ENCODE measurements around the gene POU3F1.
A peak's percentile ranks its signal among the peaks of the same experiment; 100 is the strongest.

POU3F1 gene

DNA sequence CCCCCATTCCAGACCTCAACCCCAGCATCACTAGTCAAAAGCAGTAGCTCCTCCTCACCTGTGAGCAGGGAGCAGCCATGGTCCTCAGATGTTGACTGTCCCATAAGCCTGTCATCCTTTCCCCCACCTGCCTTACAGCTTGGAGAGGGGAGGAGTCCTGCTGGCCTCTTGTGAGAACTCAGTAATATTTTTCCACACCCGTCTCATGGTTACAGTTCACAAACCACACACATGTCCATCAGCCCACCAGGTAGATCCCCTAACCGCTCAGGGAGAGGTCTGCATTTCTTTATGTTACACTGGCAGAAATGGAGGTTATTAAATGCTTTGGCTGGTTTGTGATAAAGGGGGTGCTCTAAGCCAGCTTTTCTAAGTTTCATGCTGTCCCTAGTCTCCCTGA lies 26.3 kb upstream of the POU3F1 start:
- no peak for DNase-seq

DNA sequence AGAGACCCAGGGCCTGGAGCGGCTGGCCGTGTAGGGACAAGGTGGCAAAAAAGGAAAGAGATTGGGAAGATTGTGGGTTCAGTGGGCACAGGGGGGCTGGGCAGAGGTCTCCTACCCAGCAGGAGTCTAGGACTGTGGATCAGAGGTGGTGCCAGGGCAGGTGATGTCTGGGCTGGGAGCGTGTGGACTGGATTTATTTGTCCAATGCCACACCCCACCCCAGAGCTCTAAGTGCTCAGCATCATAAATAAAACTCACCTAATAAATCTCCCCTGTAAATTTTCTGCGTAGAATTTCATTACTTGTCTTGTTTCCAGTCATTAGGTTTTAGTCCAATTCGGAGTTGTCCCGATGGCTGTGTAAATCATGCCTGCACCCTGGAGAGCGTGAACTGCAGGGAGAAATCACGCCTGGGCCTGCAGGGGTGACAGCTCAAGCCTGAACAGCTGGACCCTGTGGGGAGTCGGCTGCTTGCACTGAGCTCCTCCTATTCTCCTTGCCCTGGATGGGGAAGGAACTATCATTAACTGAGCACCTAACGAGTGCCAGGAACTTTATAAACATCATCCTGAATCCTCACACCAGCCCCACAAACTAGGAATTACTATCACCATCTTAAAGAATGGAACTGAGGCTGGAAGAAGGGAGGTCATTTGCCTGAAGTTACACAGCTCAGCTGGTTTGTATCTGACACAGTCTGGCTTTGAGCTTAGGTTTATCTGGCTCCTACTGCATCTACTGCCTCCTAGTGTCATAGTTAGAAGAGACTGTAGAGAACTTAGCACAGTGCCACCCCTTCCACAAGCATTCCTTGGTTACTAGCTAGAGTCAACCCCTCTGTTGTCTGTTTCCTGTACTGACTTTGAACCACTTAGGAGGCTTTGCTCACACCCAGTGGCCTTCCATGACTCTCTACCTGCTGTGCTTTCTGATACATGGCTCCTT lies 25.0 kb upstream of the POU3F1 start:
- DNase-seq = no peak

DNA sequence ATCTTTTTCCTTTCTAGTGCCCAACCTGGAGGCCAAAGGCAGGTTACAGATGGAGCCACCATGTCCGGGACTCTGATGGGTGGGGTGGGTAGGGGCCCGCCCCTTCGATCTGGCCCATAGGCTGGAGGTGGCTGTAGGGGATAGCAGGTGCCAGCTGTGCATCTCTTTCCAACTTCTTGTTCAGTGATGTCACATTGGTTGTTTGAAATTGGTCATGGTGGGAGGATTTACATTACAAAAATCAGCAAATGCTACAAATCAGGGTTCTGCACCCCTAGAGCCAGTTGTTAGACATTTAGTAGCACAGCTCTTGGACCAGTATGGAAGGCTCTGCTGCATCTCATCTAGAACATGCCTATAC lies 22.4 kb upstream of the POU3F1 start:
- DNase-seq = no peak

DNA sequence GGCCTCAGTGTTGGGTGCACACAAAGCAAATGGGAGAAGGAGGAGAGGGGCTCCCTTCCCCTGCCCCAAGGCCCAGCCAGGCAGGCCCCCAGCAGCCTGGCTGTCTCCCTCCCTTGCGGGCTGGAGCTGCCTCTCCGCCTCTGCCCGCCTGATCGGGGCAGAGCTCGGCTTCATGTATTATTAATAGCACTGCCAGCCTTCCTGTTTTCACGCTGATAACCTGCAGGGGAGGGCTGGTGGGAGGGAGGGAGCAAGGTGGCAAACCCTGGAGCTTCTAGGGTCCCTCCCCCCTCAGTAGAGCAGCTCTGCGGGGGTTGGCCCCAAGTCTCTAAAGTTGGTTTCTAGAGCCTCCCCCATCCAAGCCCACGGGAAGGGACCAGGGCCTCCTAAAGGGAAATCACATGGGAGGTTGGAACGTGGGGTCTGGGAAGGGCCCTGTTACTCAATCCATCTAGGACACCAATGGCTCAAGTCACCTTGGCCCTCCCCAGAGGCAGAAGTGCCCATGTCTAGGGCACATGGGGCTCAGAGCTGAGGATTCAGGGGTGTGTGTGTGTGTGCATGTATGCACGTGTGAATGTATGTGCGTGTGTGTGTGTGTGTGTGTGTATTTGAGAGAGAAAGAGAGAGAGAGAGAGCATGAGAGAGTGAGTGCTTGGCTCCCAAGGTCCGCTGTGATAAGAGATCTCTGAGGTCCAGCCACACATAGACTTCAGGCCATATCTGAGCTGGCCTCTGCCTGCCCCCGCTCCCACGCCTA lies 21.8 kb upstream of the POU3F1 start:
- DNase-seq = no peak

DNA sequence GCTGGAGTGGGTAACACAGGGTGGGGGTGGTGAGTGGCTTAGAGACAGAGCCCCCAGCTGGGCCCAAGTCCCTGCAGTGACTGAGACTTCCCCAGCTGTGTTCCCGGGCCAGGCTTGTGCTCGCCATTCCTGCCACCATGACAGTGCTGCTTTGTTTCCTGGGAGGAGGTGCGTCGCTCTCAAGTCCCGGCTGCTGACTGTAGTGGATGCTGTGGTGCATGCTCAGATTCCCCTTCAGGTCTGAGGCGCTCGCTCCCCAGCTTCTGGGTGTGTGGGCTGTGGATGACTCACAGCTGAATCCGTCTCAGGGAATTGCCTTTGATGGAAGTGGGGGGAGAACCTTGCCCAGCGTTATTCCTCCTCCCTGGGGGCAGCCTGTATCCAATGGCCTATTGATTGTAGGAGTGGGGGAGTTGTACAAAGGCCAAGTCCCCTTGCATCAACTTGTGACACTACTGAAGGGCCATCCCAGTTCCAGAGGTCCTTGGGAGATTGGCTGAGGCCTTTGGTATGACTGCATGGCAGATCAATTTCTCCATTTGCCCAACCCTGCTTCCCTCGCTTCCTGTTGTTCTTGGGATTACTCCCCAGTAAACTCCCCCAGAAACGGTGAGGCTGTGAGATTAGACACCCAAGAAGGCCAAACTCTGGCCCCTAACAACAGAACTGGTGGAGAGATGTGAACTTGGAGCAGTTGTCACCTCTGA lies 17.8 kb upstream of the POU3F1 start:
- DNase-seq = no peak

DNA sequence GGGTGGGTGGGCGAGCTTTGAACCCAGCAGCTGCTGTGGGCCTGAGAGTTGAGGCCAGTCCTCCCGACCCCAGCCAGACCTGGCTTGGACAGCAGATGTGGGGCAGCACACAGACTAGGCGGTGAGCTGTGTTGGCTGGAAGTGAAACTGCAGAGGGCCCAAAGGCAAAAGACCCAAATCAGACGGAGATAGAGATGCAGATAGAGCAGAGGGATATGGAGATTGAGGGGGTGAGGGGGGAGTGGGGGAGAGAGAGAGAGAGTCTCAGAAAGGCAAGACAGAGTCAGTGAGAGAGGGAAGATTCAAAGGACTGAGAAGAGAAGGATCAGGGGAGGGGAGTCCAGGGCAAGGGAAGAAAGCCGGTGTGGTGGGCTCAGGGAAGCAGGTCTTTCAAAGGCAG lies 17.0 kb upstream of the POU3F1 start:
- DNase-seq = no peak

DNA sequence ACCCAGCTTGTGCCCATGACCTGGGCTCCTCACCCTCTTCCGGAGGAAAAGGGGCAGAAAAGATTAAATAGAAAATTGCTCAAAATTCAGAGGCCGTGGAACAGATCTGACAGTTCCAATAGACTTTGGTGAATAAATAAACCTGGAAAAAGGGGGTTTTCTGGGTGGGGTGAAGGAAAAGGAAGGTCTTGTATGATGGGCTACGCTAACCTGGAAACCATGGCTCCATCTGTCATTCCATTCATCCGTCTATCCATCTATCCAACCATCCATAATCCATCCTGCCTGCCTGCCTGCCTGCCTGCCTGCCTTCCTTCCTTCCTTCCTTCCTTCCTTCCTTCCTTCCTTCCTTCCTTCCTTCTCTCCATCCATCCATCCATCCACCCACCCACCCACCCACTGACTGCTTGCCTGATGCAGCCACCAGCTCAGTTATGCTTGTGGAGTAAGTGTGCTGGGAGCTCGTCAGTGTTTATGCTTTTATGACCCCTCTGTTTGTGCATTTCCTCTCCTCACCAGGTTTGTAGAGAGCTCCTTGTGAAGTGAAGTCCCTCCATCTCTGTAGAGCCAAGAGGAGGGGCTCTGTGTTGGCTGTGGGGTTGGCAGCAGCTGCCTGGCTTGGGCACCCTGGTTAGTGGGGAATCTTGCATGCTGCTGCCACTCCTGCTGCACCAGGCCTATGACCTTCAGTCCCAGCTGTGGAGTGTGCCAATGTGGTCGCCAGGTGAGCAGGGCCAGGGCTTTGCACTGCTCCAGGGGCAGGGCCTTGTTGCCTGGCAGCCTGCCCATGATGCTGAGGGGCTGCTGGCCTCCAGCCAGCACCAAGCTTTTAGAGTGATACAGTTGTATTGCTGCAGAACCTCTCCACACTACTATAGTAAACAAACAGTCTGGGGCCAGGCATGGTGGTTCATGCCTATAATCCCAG lies 16.0 kb upstream of the POU3F1 start:
- DNase-seq = peak; percentile 57 to 69

DNA sequence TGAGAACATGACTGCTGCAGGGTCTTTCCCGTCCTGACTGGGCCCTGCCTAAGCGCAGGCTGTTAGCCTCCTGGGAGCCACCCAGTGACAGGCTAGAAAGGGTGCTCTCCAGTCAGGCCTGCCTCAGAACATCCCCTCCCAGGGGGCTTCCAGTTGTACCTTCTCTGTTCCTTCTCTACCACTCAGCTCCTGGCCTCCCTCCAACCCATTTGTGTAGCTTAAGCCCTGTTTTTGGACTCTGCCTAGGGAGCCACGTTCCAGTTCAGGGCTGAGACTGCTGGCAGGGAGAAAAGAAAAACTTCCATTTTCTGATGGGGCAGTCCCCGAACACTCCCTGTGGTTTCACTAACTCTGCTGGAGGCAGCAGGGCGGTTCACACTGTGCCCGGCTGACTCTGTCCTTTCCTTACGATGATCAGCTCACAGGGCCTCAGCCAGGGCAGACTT lies 15.3 kb upstream of the POU3F1 start:
- no peak for DNase-seq

DNA sequence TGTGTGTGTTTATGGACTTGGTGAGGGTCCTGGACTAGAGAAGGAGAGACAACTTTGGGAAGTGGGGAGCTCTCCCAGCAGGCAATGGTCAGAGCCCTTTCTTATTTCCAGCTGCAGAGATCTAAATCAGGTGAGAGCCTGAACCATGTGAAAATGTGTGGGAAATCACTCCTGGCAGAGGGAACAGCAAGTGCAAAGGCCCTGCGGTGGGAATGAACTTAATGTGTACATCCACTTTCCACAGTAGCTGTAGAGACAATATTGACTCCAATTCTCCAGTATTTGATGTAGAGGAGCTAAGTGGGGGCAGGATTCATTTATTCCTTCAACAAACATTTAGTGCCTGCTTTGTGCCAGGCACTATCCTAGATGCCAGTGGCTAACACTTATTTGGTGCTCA lies 14.7 kb upstream of the POU3F1 start:
- DNase-seq = no peak

DNA sequence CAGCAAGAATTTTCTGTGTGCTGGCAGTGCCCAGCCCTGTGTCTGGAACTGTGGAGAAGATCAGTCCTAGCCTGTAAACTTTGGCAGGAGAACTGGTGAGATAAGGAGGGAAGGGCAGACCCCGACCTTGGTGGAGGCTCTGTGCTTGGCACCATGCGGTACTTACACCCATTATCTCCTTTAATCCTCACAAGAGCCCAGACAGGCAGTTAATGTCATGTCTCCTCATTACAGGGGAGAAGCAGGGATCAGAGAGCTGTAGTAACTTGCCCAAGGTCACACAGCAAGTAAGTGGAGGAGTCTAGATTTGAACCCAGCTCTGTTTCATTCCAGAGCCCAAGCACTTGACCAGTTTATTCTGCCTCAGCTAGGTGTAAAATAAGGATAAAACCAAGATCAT lies 13.9 kb upstream of the POU3F1 start:
- DNase-seq = no peak

DNA sequence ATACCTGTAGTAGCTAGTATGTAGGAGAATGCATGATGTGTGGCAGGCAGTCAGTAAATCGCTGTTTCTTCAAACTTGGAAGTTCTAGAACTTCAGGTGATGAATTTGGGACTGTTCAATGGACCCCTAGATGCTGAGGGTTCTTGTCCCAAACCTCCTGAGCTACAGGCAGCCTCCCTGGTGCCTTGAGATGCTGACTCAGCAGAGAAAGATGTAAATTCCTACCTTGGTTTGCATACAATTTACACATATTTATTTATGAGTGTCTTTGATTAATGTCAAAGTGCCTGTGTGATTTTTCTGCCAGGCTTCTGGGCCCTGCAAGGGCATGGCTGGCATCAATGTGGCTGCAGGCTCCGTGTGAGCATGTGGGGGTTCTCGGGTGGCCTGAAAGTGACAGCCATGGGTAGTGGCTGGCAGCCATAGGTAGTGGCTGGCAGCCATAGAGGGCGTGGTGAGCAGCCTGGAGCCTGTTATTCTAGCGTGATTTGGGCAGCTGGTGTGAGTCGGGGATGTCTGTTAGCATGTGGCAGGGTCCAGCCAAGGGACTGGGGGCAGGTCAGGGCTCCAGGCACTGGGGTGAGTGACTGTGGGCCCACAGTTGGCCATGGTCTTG lies 13.2 kb upstream of the POU3F1 start:
- DNase-seq = no peak

DNA sequence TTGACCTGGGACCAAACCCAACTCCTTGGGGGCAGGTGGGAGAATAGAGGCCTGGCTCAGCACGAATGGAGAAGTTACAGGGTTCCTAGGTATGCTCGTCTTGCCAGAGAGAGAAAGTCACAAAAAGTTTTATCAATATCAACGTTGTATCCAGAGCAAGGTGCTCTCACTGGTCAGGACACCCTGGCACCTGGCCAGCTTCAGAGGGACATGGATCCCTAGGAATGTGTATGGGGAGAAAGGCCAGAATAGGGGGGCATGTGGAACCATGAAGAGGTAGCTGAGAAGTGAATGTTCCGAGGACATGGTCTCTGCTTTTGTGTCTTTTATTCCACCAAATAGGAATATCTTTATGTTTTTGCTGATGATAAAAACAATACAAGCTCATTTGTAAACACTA lies 9.4 kb upstream of the POU3F1 start:
- no peak for DNase-seq

DNA sequence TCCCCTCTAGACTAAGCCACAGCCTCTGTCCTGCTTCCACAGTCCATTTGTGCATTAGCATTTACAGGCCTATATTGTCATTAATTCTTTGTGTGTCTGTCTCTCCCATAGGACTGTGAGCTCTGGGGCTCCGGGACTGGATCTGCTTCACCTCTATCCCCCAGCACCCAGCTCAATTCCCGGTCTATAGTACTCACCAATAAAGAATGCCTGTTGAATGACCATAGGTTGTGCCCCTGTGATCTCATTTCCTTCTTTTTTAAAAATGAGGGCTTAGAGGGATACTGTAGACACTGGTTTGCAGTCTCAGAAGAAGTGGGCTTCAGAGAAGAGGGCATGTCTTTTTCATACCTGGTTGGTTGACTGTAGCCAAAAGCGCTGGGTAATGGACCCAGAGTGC lies 8.8 kb upstream of the POU3F1 start:
- no peak for DNase-seq

DNA sequence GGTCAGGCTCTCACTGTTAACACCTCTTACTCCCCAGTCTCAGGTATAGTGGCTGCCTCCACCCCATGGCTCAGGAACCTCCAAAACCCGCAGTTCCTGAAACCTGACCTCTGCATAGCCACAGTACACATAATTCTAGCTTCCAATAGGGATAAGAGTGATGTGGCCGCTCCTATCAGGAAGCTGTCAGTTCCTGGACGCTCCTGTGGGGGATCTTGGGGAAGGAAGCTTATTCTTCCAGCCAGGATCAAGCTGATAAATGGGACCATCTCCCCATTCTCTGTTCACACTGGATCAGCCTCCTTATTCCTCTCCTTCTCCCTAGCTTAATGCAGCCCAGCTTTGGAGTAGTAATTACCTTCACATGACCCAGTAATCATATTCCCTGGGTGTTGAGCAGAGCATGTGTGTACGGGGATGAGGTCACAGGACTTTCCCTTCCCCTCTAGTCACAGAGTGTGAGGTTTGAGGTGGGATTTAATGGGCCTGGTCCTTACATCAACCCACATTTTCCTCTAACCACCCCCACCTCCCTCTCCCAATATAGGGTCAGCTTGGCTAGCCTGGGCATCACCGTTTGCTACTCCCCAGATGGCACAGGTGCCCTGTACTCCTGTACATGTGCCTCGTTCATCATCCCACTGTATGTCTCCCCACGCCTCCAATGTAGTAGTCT lies 7.0 kb upstream of the POU3F1 start:
- DNase-seq = no peak

DNA sequence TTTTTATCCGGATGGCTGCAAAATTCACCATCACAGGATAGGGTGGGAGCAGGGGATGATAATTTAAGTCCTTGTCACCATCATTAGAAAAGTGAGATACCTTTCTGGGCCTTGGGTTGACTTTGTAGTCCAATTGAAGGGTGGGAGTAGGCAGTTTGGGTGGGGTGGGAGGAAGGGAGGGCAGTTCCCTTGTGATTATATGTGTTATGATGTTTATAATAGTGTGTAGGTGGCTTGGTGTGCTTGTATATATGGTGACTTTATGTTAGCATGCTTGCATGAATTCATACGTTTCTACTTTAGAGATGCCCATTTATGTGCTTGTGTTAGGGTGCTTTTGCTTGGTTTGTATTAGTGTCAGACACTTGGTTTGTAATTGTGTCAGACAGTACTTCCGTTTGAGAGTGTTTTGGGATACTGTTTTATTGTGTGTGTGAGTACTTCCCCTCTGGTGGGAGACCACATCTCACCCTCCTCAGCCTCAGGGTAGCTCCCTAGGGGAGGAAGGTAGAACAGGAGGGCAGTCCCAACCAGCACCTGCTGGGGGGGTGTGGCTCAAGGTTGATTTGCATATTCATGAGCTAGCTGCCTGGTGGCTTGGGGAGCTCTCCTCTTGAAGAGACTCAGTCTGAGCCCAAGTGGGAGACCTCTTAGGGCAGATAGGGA lies 6.3 kb upstream of the POU3F1 start:
- no peak for DNase-seq

DNA sequence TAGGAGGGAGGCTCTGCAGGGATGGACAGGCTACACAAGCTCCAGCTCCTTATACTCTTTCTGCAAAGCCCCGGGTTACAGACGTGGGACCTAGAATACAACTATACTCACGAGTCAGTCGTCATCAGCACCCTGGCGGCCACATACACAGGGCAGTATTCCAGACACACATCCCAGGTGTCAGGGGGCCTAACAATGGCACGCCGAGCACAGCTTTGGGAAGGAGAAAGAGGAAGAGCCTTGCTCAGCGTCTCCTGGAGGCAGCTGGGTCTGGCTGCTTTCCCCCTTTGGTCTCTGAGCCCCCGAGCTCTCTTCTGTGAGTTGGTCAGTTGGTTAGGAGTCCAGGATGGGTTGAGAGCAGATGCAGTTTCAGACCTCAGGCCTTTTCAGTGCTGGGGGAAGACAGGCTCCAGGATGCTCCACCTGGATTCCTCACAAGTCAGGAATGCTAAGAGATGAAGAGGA lies 4.5 kb upstream of the POU3F1 start:
- DNase-seq = no peak

DNA sequence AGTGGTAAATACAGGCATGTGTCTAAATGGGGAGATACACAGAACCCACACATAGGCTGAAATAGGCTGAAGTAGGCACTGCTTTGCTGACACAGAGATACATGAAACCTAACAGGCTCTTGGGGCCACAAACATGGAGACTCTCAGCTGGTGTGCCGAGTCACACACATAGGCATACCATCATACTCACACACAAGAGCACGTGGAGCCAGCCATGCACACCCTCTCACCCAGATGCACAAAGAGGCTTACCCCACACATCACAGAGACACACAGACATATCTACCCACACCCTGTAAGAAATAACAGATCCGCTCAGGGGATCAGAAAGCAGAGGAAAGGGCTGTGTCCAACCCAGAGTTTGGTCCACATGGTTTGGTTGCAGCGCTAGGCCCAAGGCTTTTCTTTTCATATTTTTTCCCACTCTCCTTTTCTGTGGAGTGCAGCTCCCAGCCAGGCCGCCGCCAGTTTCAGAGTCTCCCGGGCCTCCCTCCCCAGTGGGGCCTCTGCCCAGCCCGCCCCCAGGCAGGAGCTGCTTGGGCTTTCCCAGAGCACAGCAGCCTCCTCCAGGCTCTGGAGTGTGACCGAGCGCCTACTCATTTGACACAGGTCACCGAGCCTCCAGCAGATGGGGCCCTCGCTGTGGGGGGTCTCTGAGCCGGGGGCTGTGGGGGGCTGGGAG lies 3.9 kb upstream of the POU3F1 start:
- no peak for DNase-seq

DNA sequence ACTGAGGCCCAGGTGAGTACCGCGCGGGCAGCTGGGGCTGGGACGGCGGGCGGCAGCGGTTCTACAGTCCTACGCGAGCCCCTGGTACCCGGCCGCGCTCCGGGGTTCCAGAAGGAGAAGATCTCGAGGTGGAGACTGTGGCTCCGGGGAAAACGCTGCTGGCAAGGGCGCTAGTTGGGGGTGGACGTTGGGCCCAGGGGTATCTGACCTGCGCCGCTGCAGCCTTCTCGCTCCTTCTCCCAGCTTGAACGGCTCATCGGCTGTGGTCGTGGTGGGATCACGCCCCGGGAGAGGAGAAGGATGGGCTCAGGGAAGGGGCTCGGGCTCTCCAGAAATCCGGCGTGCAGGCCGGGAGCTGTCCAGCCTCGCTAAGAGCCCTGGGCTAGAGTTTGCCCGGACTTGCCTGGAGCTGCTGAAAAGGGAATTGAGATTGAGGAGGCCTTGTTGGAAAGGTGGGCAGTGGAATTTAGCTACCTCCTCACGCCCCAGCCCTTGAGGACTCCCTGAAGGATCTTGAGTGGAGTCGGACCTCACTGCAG lies 1.1 kb upstream of the POU3F1 start:
- no peak for DNase-seq

DNA sequence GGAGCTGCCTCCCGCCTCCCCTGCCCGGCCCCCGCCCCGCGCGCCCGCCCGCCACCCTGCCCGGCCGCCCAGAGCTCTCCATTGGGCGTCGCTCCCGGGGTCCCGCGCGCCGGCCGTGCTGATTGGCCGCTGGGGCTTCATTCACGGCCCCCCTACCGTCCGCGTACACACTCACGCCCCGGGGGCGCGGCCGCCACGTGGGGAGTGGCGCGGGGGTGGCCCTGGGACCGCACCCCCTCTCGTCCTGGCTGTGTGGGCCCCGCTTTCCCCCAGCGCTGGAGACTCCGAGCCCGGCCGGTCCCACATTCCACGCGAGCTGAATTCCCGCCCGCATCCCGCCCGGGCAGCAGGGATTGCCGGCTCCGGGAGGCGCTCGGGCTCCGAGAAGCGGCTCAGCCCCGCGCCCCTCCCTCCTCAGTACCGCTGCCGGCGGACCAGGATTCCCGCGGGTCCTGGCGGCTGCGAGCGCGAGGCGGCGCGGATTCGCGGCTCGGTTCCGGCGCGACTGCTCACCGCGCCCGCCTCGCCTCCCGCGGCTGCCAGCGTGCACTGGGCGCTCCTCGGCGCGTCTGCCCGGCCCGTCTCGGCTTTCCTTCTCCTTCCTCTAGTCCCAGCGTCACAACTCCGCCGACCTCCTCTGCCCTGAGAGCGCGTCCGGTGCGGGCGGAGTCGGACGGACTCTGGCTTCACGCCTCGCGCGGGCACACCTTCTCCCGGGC lies 450 bp upstream of the POU3F1 start:
- no peak for DNase-seq
